Panc1 (cell line): Measurements from ENCODE around the gene VANGL2. TPM values are rescaled to one million over a fixed set of nuclear protein-coding genes. Genes with fewer than 3 reads are reported as not detected.

Source experiments
- ATAC-seq: fragments of 200-7000 bp; cut with Tn5 transposase; 2 replicates; pipeline ENCODE4 v1.9.1; 2020; ENCODE audit warnings: mild to moderate bottlenecking, moderate library complexity
- BruUV-seq: library from RNA; stranded (reverse); fragments of 400-500 nt; replicated peaks from 2 replicates; lab custom pipeline; 2021; lab: Mats Ljungman, UMichigan
- CTCF ChIA-PET: fragments of 300-600 bp; sonication (Branson Sonifier 250); formaldehyde crosslinking; loops from one replicate; lab custom pipeline; 2022; ENCODE audit warnings: antibody characterized with exemption; lab: Charles Lee
- POLR2A ChIA-PET: fragments of 300-600 bp; sonication (Branson Sonifier 250); formaldehyde crosslinking; loops from one replicate; lab custom pipeline; 2022; ENCODE audit warnings: antibody characterized with exemption; lab: Charles Lee
- DNase-seq: peaks from one replicate; pipeline ENCODE4 v3.0.0-alpha.2; 2010; ENCODE audit warnings: low read depth, low spot score
- H3K27ac ChIP-seq: 2 replicates; pipeline ENCODE4 v1.5.1; 2011; ENCODE audit warnings: mild to moderate bottlenecking, low read length, inconsistent platforms
- H3K27me3 ChIP-seq: fragments of 200-500 bp; sonication (Bioruptor generic); 2 replicates; pipeline ENCODE4 v1.6.0; 2014; ENCODE audit warnings: low read length, inconsistent platforms; ENCODE audit not compliant: control insufficient read depth, insufficient read depth
- H3K36me3 ChIP-seq: fragments of 200-500 bp; sonication (Bioruptor generic); 2 replicates; pipeline ENCODE4 v1.5.1; 2014; ENCODE audit warnings: inconsistent platforms, mild to moderate bottlenecking, low read length, moderate library complexity; ENCODE audit not compliant: control insufficient read depth, insufficient read depth
- H3K4me1 ChIP-seq: 2 replicates; pipeline ENCODE4 v1.5.1; 2011; ENCODE audit warnings: inconsistent platforms, mild to moderate bottlenecking, low read length, moderate library complexity; ENCODE audit not compliant: control insufficient read depth, insufficient read depth
- H3K4me3 ChIP-seq, 2 experiments: 2 replicates each; pipeline ENCODE4 v1.5.1; 2011 to 2012; ENCODE audit warnings: low read depth in 2 of 2, low read length in 2 of 2, mild to moderate bottlenecking in 2 of 2, inconsistent platforms in 1 of 2, moderate library complexity in 1 of 2
- H3K9me3 ChIP-seq: fragments of 200-500 bp; sonication (Bioruptor generic); 2 replicates; pipeline ENCODE4 v1.5.1; 2014; ENCODE audit warnings: low read depth, mild to moderate bottlenecking, inconsistent platforms, low read length, moderate library complexity; ENCODE audit not compliant: control insufficient read depth, insufficient read depth
- CTCF ChIP-seq: fragments of 450-650 bp; IDR thresholded peaks from 2 replicates; pipeline ENCODE4 v1.5.1; 2017; ENCODE audit warnings: mild to moderate bottlenecking
- POLR2AphosphoS5 ChIP-seq: IDR thresholded peaks from 2 replicates; pipeline ENCODE4 v1.6.1; 2012; ENCODE audit warnings: mild to moderate bottlenecking, low read depth, low read length, moderate library complexity
- REST ChIP-seq, 2 experiments: IDR thresholded peaks; 2 replicates each; pipeline ENCODE4 v1.6.1; 2011 to 2012; ENCODE audit warnings: low read depth in 2 of 2, control low read depth in 1 of 2, low read length in 1 of 2, mild to moderate bottlenecking in 1 of 2, moderate library complexity in 1 of 2; ENCODE audit not compliant: insufficient read depth in 1 of 2
- SIN3A ChIP-seq: IDR thresholded peaks from 2 replicates; pipeline ENCODE4 v1.6.1; 2012; ENCODE audit warnings: low read depth, mild to moderate bottlenecking, low read length, moderate library complexity, borderline replicate concordance; ENCODE audit not compliant: insufficient read depth
- TCF7L2 ChIP-seq: IDR thresholded peaks from 2 replicates; pipeline ENCODE4 v1.6.1; 2011; ENCODE audit warnings: mild to moderate bottlenecking, low read depth, low read length, inconsistent platforms
- in situ Hi-C: cut with HindIII; loops from 2 replicates; pipeline ENCODE4 v1.10.0; 2016; ENCODE audit warnings: low sequenced_read_pairs, low pct_unique_long_range_greater_than_20kb
- intact Hi-C: fragments of 100-400 bp; cut with micrococcal nuclease; formaldehyde crosslinking; loops from one replicate; pipeline ENCODE4 v1.10.0; 2022; ENCODE audit not compliant: unreplicated experiment
- total RNA-seq: library from RNA; stranded (reverse); gene quantifications from one replicate; pipeline ENCODE4 v1.2.1, GENCODE V29; 2021; ENCODE audit not compliant: unreplicated experiment

Gene VANGL2
- total RNA-seq, 1 experiment from 2014 or later: 0.10 TPM

GRCh38 chr1:160431571-160431970 is 31.2 kb downstream of the VANGL2 start:
- no TSS peak for BruUV-seq
- Histone ChIP-seq H3K4me3 (no peak overlapping the region), H3K9me3 (no peaks in the 10 kb centered on the region), H3K36me3 (no peaks in the 10 kb centered on the region), H3K27me3 (no peaks in the 10 kb centered on the region), H3K27ac (no peak overlapping the region), H3K4me1 (no peaks in the 10 kb centered on the region)
- POLR2A ChIA-PET: no interaction called here
- intact Hi-C loops (no loop called here), in situ Hi-C loops (no loop called here)
- CTCF ChIA-PET: no interaction called here
- DNase-seq (no peak), ATAC-seq (no peak)
- no peak for TF ChIP-seq POLR2AphosphoS5
- no peak for TF ChIP-seq CTCF
- TF ChIP-seq SIN3A: no peak
- no peak for TF ChIP-seq REST (IDR thresholded peaks at IDR 0.05; ENCODE audit: insufficient read depth in 1 of 2, low read depth in 2 of 2, low read length in 1 of 2)
- no peak for TF ChIP-seq TCF7L2

- Histone ChIP-seq H3K36me3 (no peaks in the 10 kb centered on the region), H3K27me3 (no peaks in the 10 kb centered on the region), H3K4me1 (no peaks in the 10 kb centered on the region), H3K4me3 (no peak overlapping the region), H3K27ac (no peak overlapping the region), H3K9me3 (no peaks in the 10 kb centered on the region)
- no peak for ATAC-seq
- ChIA-PET CTCF (interaction anchor here (0.6 kb wide), 1 partner anchor 330 kb away, joined by 6 read pairs; no protein-coding TSS in a partner anchor), POLR2A (no interaction called here)
- no peak for DNase-seq
- in situ Hi-C loops (no loop called here), intact Hi-C loops (no loop called here)
- BruUV-seq: no TSS peak
- TF ChIP-seq SIN3A: no peak
- TF ChIP-seq TCF7L2: no peak
- no peak for TF ChIP-seq REST (IDR thresholded peaks at IDR 0.05; ENCODE audit: insufficient read depth in 1 of 2, low read depth in 2 of 2, low read length in 1 of 2)
- TF ChIP-seq CTCF: no peak
- TF ChIP-seq POLR2AphosphoS5: no peak
Measured at GRCh38 chr1:160432371-160432786, 32.0 kb downstream of the VANGL2 start.
